HFF-Myc (cell line): ENCODE results near the gene ECHS1.
"Not testable (repeated sequence)": the region's sequence is repeated elsewhere in the genome, so short reads cannot be mapped to it uniquely, and the experiment has no call there.

Source experiments
- DNase-seq: peaks from one replicate; pipeline ENCODE4 v3.0.0-alpha.2; 2011; ENCODE audit warnings: low read depth; ENCODE audit errors: extremely low read depth
- H3K4me3 ChIP-seq: replicated peaks from 2 replicates; pipeline ENCODE4 v1.5.1; 2011; ENCODE audit warnings: low read depth, mild to moderate bottlenecking, control low read depth, low read length
- CTCF ChIP-seq: IDR thresholded peaks from 2 replicates; pipeline ENCODE4 v1.5.1; 2012; ENCODE audit warnings: mild to moderate bottlenecking, low read depth, low read length, control low read depth; ENCODE audit errors: missing control alignments

The ECHS1 gene

GRCh38 chr10:133418289-133418993, 45.3 kb upstream of the ECHS1 start:
- H3K4me3 ChIP-seq = no peak overlapping the region
- DNase-seq = no peak
- no peak for TF ChIP-seq CTCF

GRCh38 chr10:133415752-133416151, 42.6 kb upstream of the ECHS1 start:
- DNase-seq = no peak
- TF ChIP-seq CTCF = no peak
- H3K4me3 ChIP-seq = no peak overlapping the region

- DNase-seq, H3K4me3 ChIP-seq: not testable (repeated sequence)
Observed at GRCh38 chr10:133414401-133414800, 41.2 kb upstream of the ECHS1 start.

GRCh38 chr10:133412381-133412711, 39.2 kb upstream of the ECHS1 start:
- no peak for DNase-seq
- H3K4me3 ChIP-seq = no peak overlapping the region
- no peak for TF ChIP-seq CTCF

- DNase-seq = no peak
- TF ChIP-seq CTCF = no peak
- no peak overlapping the region for H3K4me3 ChIP-seq
Observed at GRCh38 chr10:133411523-133412380, 38.6 kb upstream of the ECHS1 start.

GRCh38 chr10:133405844-133406527, 32.8 kb upstream of the ECHS1 start:
- no peak for DNase-seq
- H3K4me3 ChIP-seq = no peak overlapping the region
- no peak for TF ChIP-seq CTCF

- no peak for DNase-seq
- no peak for TF ChIP-seq CTCF
- H3K4me3 ChIP-seq = no peak overlapping the region
Observed at GRCh38 chr10:133405272-133405671, 32.1 kb upstream of the ECHS1 start.
